Measurements from ENCODE around the gene CD151.

CD151 gene

DNA sequence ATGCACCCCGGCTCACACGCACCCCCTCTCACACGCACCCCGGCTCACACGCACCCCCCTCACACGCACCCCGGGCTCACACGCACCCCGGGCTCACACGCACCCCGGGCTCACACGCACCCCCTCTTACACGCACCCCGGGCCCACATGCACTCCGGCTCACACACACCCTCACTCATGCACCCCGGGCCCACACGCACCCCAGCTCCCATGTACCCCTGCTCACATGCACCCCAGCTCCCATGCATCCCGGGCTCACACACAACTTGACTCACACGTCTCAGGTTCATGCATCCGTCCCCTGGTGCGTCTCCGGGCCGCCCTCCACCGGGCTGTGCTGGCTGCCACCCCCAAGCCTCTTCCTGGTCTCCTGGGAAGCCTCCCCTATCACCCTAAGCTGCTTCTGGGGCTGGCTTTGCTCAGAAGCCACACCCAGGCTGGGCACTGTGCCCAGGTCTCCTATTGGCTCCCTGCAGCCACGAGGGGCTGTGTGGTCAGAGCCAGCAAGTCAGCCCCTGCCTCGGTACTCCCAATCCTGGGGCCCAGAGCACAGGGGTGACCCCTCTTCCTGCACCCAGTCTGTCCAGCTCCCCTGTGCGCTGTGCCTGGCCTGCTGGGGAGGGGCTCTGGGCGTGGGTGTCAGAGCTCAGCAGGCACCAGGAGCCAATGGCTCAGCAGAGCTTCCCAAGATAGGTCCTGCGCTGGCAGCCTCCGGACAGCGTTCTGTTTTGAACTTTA, 26.8 kb downstream of the CD151 start:
- TF ChIP-seq, protein P1, sequence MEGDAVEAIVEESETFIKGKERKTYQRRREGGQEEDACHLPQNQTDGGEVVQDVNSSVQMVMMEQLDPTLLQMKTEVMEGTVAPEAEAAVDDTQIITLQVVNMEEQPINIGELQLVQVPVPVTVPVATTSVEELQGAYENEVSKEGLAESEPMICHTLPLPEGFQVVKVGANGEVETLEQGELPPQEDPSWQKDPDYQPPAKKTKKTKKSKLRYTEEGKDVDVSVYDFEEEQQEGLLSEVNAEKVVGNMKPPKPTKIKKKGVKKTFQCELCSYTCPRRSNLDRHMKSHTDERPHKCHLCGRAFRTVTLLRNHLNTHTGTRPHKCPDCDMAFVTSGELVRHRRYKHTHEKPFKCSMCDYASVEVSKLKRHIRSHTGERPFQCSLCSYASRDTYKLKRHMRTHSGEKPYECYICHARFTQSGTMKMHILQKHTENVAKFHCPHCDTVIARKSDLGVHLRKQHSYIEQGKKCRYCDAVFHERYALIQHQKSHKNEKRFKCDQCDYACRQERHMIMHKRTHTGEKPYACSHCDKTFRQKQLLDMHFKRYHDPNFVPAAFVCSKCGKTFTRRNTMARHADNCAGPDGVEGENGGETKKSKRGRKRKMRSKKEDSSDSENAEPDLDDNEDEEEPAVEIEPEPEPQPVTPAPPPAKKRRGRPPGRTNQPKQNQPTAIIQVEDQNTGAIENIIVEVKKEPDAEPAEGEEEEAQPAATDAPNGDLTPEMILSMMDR (IDR thresholded peaks at IDR 0.05; ENCODE audit: low read depth, low read length, missing control alignments): no peak
- no peak overlapping the region for H3K4me3 ChIP-seq (replicated peaks; ENCODE audit: low read depth, low read length)
- no peak for DNase-seq (ENCODE audit: extremely low read depth, low read depth)

DNA sequence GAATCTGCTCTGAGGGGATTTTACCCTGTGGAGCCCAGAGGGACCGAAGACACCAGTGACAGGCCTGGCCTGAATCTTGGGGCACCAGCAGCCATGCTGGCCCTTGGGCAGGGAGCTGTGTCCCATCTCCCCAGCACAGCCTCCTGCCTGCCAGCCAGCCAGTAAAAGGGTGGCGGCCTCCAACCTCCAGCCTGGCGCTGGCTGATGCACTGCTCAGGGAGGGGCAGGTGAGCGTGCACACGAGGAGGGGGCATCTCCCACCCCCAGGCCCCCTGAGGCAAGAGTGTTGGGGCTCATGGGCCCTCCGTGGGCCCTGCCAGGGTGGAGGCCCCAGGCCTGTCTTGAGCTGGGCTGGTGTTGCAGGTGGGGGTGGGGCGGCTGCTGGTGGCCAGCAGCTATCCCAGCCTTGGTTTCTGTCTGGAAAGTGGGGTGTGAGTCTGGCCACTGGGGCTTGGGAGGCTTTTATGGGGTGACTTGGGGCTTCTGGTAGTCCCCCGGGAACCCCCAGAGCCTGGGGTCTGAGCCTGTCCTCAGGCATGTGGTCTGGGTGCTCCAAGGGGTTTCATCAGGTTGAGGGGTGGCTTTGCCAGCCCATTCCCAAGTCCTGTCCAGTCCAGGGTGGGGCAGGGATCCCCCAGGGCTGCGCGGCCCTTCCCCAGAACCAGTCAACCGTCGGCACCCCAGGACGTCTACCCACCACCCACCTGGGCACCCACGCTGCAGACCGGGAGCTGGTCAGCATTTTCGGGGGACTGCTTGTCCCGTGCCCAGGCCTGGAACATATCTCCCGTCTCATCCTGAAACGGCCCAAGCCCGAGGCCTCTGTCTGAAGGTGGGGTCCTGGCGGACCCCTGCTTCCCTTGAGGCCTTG, 27.7 kb downstream of the CD151 start:
- TF ChIP-seq, protein P1 (IDR thresholded peaks at IDR 0.05; ENCODE audit: low read depth, low read length, missing control alignments): no peak

DNA sequence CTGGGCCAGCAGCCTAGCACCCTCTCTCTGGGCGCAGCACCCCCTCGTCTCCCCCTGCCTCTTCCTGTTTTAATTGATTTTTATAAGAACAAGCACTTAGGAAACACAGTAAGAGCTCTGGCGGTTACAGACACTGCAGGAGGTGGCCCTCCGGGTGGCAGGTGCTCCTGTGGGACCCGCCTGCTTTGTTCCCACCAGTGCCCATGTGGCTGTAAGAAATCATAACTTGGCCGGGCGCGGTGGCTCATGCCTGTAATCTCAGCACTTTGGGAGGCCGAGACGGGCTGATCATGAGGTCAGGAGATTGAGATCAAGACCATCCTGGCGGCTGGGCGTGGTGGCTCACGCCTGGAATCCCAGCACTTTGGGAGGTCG, 28.3 kb downstream of the CD151 start:
- no peak overlapping the region for H3K4me3 ChIP-seq (replicated peaks; ENCODE audit: low read depth, low read length)
- DNase-seq (ENCODE audit: extremely low read depth, low read depth): no peak
- TF ChIP-seq, protein P1 (IDR thresholded peaks at IDR 0.05; ENCODE audit: low read depth, low read length, missing control alignments): no peak

More for the DNA sequence above, 27.7 kb downstream of the CD151 start:
- DNase-seq (ENCODE audit: extremely low read depth, low read depth): no peak
- no peak overlapping the region for H3K4me3 ChIP-seq (replicated peaks; ENCODE audit: low read depth, low read length)

DNA sequence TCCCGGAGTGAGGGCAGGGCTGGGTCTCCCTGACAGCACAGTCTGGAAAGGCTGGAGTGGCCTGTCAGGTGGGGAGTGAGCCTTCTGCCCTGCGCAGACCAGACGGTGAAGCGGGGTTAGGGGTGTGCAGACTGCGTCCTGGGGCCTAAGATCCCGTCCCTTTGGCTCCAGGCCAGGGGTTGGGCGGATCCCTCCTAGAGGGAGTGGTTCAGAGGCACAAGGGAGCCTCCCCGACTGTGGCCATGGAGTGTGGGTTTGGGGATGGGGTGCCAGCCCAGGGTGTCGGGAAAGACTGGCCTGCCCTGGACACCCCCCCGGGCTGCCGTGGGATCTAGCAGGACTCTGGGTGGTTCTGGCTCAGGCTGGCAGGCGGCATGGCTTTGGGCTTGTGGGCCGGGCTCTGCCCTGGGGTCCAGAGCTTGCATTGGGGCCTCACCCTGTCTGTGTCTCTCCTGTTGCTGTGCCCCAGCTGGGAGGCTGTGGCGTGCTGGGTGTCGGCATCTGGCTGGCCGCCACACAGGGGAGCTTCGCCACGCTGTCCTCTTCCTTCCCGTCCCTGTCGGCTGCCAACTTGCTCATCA, 29.4 kb downstream of the CD151 start:
- TF ChIP-seq, protein P1 (IDR thresholded peaks at IDR 0.05; ENCODE audit: low read depth, low read length, missing control alignments): no peak
- DNase-seq (ENCODE audit: extremely low read depth, low read depth): no peak
- H3K4me3 ChIP-seq (replicated peaks; ENCODE audit: low read depth, low read length): no peak overlapping the region

DNA sequence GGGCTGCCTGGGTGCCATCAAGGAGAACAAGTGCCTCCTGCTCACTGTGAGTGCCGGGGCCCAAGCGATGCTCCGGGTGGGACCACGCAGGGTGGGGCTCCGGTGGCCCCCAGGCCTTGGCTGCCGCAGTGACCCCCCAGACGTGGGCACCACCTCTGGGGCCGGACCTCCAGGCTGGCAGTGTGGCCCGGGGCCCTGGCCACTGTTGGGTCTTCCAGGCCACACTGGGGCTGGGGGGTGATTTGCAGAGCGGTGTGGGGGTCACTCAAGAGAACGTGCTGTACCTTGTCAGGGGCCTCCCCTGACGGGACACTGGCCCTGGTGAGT, 29.9 kb downstream of the CD151 start:
- no peak overlapping the region for H3K4me3 ChIP-seq (replicated peaks; ENCODE audit: low read depth, low read length)
- no peak for DNase-seq (ENCODE audit: extremely low read depth, low read depth)
- TF ChIP-seq, protein P1 (IDR thresholded peaks at IDR 0.05; ENCODE audit: low read depth, low read length, missing control alignments): no peak

DNA sequence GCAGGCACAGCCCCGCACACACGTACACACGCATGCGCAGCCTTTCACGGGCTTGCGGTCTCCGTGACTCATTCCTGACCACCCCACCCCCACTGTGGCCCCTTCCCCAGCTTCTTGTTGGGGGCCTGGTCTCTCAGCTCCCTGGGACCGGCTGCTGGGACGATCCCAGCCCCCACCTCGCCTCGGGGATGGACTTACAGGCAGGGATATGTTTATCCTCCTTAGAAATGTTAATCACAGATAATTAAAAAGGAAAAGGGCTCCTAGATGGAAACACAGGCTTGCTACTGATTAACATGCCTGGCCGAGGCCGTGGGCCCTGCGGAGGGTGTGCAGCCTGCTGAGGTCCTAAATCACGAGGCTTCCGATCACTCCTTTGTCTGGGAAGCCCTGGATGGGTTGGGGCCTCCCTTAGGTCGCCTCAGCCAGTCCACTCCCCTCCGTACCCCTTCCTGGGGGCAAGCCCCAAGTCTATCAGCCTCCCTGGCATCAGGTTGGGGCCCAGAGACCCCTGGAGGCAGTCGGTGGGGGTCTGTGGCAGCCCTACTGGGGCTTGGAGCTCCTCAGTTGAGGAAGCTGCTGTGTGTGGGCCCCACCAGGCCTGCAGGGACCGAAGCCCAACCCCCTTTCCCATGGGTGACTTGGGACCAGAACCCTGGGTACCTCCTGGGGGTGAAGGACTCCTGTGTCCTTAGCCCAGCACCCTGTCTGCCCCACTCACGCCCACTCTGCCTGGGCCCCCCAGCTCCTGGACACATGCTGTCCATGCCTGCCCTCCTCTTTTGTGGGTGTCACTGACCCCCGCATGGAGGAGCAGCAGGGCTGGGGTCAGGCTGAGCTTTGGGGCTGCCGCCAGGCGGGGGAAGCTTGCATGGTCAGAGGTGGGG, 30.5 kb downstream of the CD151 start:
- H3K4me3 ChIP-seq (replicated peaks; ENCODE audit: low read depth, low read length): no peak overlapping the region
- no peak for DNase-seq (ENCODE audit: extremely low read depth, low read depth)
- TF ChIP-seq, protein P1 (IDR thresholded peaks at IDR 0.05; ENCODE audit: low read depth, low read length, missing control alignments): no peak
